Fibroblast of lung (primary cell): ENCODE results near the gene ALG5. TPM values are rescaled to one million over a fixed set of nuclear protein-coding genes. Genes with fewer than 3 reads are reported as not detected.

ENCODE experiments used
- DNase-seq, 2 donors: peaks; one replicate each; pipeline versions ENCODE4 v3.0.0 to v3.0.0-alpha.2; 2010; ENCODE audit warnings: low read depth in 2 of 2
- H2AFZ ChIP-seq: 2 replicates; pipeline ENCODE4 v1.5.1; 2012; ENCODE audit warnings: low read length, control low read depth, inconsistent platforms
- H3K27ac ChIP-seq: 2 replicates; pipeline ENCODE4 v1.5.1; 2011; ENCODE audit warnings: low read length, control low read depth; ENCODE audit not compliant: insufficient read depth
- H3K27me3 ChIP-seq: 2 replicates; pipeline ENCODE4 v1.5.1; 2011; ENCODE audit warnings: mild to moderate bottlenecking, low read length; ENCODE audit not compliant: control insufficient read depth, insufficient read depth
- H3K36me3 ChIP-seq: 2 replicates; pipeline ENCODE4 v1.5.1; 2011; ENCODE audit warnings: low read length; ENCODE audit not compliant: control insufficient read depth, insufficient read depth
- H3K4me1 ChIP-seq: 2 replicates; pipeline ENCODE4 v1.5.1; 2011; ENCODE audit warnings: low read length; ENCODE audit not compliant: control insufficient read depth, insufficient read depth; ENCODE audit errors: extremely low read depth
- H3K4me2 ChIP-seq: 2 replicates; pipeline ENCODE4 v1.5.1; 2011; ENCODE audit warnings: low read length, control low read depth; ENCODE audit not compliant: insufficient read depth; ENCODE audit errors: extremely low read depth
- H3K4me3 ChIP-seq, 4 experiments: fragments of 200-600 bp in 1 of 4; sonication (generic) in 1 of 4; replicated peaks in 1 of 4; 2 replicates each; pipeline ENCODE4 v1.5.1; 2011 to 2016; ENCODE audit warnings: low read length in 4 of 4, low read depth in 3 of 4, mild to moderate bottlenecking in 3 of 4, control low read depth in 2 of 4, inconsistent platforms in 1 of 4, mixed read lengths in 1 of 4; ENCODE audit not compliant: insufficient read depth in 1 of 4; ENCODE audit errors: control extremely low read depth in 1 of 4
- H3K79me2 ChIP-seq: 2 replicates; pipeline ENCODE4 v1.5.1; 2012; ENCODE audit warnings: mild to moderate bottlenecking, low read length, inconsistent platforms; ENCODE audit not compliant: control insufficient read depth, insufficient read depth
- H3K9ac ChIP-seq: 2 replicates; pipeline ENCODE4 v1.5.1; 2011; ENCODE audit warnings: mild to moderate bottlenecking, low read length, control low read depth; ENCODE audit not compliant: insufficient read depth
- H3K9me3 ChIP-seq: 2 replicates; pipeline ENCODE4 v1.5.1; 2012; ENCODE audit warnings: low read depth, low read length; ENCODE audit not compliant: control insufficient read depth, insufficient read depth
- H4K20me1 ChIP-seq: 2 replicates; pipeline ENCODE4 v1.5.1; 2011; ENCODE audit warnings: low read length; ENCODE audit not compliant: control insufficient read depth, insufficient read depth; ENCODE audit errors: extremely low read depth
- EZH2 ChIP-seq: IDR thresholded peaks from 2 replicates; pipeline ENCODE4 v1.5.1; 2012; ENCODE audit warnings: low read length, control low read depth, mild to moderate bottlenecking; ENCODE audit errors: missing control alignments
- polyA plus RNA-seq, 2 donors: library from polyadenylated mRNA; depleted of rRNA in 1 of 2; stranded (reverse) in 1 of 2; unstranded in 1 of 2; fragments of >200 nt; gene quantifications; 2 replicates each; pipeline ENCODE4 v1.2.1, GENCODE V29; 2011 to 2012; ENCODE audit warnings: missing spikeins in 1 of 2
- total RNA-seq: library from RNA; depleted of rRNA; stranded (reverse); fragments of >200 nt; gene quantifications from 2 replicates; pipeline ENCODE4 v1.2.1, GENCODE V29; 2014
- TF ChIP-seq, protein P1 (sequence below), 2 donors: IDR thresholded peaks in 1 of 2; conservative IDR thresholded peaks in 1 of 2; 1 replicate in 1 of 2; 2 replicates in 1 of 2; pipeline ENCODE4 v1.5.1; 2011 to 2012; ENCODE audit warnings: low read length in 2 of 2, control low read depth in 1 of 2, inconsistent platforms in 1 of 2, low read depth in 1 of 2, mild to moderate bottlenecking in 1 of 2

ALG5 gene
- total and polyA plus RNA-seq, 2 donors (not counting 1 experiment from before 2014, with no cell fraction given) = 34.8 to 49.6 TPM

DNA sequence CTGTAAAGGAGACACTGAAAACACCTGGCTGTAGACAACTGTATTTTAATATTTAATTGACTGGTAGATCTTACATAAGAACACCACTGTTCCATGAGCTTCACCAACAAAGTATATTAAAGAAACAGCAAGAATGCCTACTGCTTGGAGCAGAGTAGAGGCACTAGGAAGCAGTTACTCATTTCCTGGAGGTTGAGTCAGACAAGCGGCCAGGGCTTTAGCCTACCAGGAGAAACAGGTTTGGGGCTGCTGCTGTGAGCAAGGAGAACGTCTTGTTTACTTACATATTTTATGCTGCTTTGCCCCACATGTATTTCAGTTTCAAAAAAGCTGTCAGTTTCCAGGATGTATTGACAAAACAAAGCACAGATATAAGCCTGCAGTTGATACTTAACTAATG, 33.4 kb downstream of the ALG5 start:
- no peak overlapping the region for H3K4me2 ChIP-seq
- TF ChIP-seq, protein P1, sequence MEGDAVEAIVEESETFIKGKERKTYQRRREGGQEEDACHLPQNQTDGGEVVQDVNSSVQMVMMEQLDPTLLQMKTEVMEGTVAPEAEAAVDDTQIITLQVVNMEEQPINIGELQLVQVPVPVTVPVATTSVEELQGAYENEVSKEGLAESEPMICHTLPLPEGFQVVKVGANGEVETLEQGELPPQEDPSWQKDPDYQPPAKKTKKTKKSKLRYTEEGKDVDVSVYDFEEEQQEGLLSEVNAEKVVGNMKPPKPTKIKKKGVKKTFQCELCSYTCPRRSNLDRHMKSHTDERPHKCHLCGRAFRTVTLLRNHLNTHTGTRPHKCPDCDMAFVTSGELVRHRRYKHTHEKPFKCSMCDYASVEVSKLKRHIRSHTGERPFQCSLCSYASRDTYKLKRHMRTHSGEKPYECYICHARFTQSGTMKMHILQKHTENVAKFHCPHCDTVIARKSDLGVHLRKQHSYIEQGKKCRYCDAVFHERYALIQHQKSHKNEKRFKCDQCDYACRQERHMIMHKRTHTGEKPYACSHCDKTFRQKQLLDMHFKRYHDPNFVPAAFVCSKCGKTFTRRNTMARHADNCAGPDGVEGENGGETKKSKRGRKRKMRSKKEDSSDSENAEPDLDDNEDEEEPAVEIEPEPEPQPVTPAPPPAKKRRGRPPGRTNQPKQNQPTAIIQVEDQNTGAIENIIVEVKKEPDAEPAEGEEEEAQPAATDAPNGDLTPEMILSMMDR (conservative IDR thresholded peaks at IDR 0.05 in 1 of 2, IDR thresholded peaks at IDR 0.05 in 1 of 2; ENCODE audit: low read depth in 1 of 2, low read length in 2 of 2) = no peak
- no peak for TF ChIP-seq EZH2
- no peaks in the 10 kb centered on the region for H3K79me2 ChIP-seq
- no peak overlapping the region for H3K9ac ChIP-seq
- H4K20me1 ChIP-seq = no peaks in the 10 kb centered on the region
- H3K36me3 ChIP-seq = peaks cover 5% of the 10 kb centered on the region
- peak overlapping the region; percentile 17 for H3K27ac ChIP-seq
- H3K9me3 ChIP-seq = no peaks in the 10 kb centered on the region
- no peaks in the 10 kb centered on the region for H3K27me3 ChIP-seq
- H3K4me3 ChIP-seq = no peak overlapping the region
- H3K4me1 ChIP-seq = peaks cover 4% of the 10 kb centered on the region
- no peak overlapping the region for H2AFZ ChIP-seq
- peak; percentile 46 to 85 for DNase-seq

DNA sequence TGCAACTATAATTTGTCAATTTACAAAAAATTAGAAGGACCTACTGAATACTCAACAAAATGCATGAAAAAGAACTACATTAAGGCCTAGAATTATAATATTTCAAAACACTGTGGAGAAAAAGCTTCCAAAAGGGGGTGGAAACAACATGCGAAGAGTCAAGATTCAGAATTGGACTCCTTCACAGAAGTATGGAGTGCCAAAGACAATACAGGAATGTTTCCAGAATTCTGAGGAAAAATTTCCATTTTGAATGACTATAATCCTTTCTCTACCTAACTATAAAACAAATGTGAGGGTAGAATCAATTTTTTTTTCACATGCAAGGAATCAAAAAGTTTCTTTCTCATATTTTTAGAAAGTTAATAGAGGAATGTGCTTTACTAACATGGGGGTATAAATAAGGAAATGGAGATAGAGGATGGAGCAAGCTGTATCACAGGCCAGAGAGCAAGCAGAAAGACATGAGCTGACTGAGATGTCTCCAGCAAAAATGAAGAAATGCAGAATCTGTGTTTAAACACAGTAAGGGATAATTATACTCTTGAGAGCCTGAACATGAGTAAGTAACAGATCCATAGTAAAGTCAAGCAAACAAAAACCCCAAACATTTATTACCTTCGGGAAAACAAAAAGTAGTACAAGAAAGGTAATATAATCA, 39.6 kb downstream of the ALG5 start:
- no peak overlapping the region for H3K4me2 ChIP-seq
- TF ChIP-seq EZH2 = no peak
- TF ChIP-seq, protein P1 (conservative IDR thresholded peaks at IDR 0.05 in 1 of 2, IDR thresholded peaks at IDR 0.05 in 1 of 2; ENCODE audit: low read depth in 1 of 2, low read length in 2 of 2) = no peak

DNA sequence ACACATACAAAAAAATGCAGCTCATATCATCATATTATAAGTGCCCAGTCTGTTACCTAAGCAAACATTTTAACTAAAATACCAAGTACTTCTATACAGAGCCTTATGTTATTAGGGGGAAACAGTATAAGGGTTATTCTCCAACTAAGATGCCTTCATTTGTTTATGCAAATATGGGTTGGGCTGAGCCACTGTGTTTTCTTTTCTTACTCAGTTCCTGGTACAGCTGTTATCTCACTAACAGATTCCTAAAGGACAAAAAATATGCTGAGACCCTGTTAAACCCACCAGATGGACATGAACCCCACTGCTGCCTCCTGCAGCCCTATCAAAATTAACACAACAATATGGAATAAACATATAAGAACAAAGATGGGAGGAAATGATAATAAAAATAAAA, 44.6 kb downstream of the ALG5 start:
- Histone ChIP-seq H3K4me2 (no peak overlapping the region), H3K9ac (no peak overlapping the region), H3K27me3 (no peaks in the 10 kb centered on the region), H3K4me1 (no peaks in the 10 kb centered on the region), H3K79me2 (no peaks in the 10 kb centered on the region), H2AFZ (no peak overlapping the region), H3K9me3 (no peaks in the 10 kb centered on the region), H3K36me3 (peaks cover 3% of the 10 kb centered on the region), H4K20me1 (no peaks in the 10 kb centered on the region), H3K27ac (no peak overlapping the region), H3K4me3 (no peak overlapping the region)
- no peak for DNase-seq
- TF ChIP-seq, protein P1 (conservative IDR thresholded peaks at IDR 0.05 in 1 of 2, IDR thresholded peaks at IDR 0.05 in 1 of 2; ENCODE audit: low read depth in 1 of 2, low read length in 2 of 2) = no peak
- TF ChIP-seq EZH2 = no peak

More for the DNA sequence above, 39.6 kb downstream of the ALG5 start:
- H3K4me3 ChIP-seq = no peak overlapping the region
- no peak for DNase-seq
- no peaks in the 10 kb centered on the region for H4K20me1 ChIP-seq
- H3K9me3 ChIP-seq = no peaks in the 10 kb centered on the region
- H3K27me3 ChIP-seq = no peaks in the 10 kb centered on the region
- no peaks in the 10 kb centered on the region for H3K79me2 ChIP-seq
- no peak overlapping the region for H2AFZ ChIP-seq
- peaks cover 6% of the 10 kb centered on the region for H3K36me3 ChIP-seq
- no peak overlapping the region for H3K9ac ChIP-seq
- H3K27ac ChIP-seq = no peak overlapping the region
- H3K4me1 ChIP-seq = no peaks in the 10 kb centered on the region
